ENCODE data around the gene ABHD14A. TPM values are rescaled to one million over a fixed set of nuclear protein-coding genes. Genes with fewer than 3 reads are reported as not detected.

The ABHD14A gene
- polyA plus RNA-seq, 1 of the 3 experiments (the other 2 are of a cell fraction): 31.5 TPM

- no peaks in the 10 kb centered on the region for H3K9me2 ChIP-seq
- H3K79me2 ChIP-seq (ENCODE audit: insufficient read depth): peaks cover 19% of the 10 kb centered on the region
- H3F3A ChIP-seq (replicated peaks; ENCODE audit: insufficient read depth): no peaks in the 10 kb centered on the region
- no peak overlapping the region for H3K9ac ChIP-seq
- H3K36me3 ChIP-seq (replicated peaks in 1 of 2; ENCODE audit: control insufficient read depth in 1 of 2, insufficient read depth in 2 of 2, low read length in 1 of 2): peaks cover 0 to 60% of the 10 kb centered on the region in 2 experiments
- TF ChIP-seq TCF12 (IDR thresholded peaks at IDR 0.05) (no peak), NRF1 (IDR thresholded peaks at IDR 0.05; ENCODE audit: low read depth, low read length) (no peak), TAF1 (IDR thresholded peaks at IDR 0.05; ENCODE audit: borderline replicate concordance, low read depth, low read length) (no peak), FOSL2 (IDR thresholded peaks at IDR 0.05; ENCODE audit: borderline replicate concordance, low read depth) (no peak), GABPA (IDR thresholded peaks at IDR 0.05; ENCODE audit: low read depth) (no peak), SIN3A (IDR thresholded peaks at IDR 0.05; ENCODE audit: borderline replicate concordance, low read depth, low read length) (no peak), SMC3 (IDR thresholded peaks at IDR 0.05; ENCODE audit: low read depth, low read length) (no peak), MAX (IDR thresholded peaks at IDR 0.05; ENCODE audit: low read depth) (no peak), RAD21 (IDR thresholded peaks at IDR 0.05; ENCODE audit: low read length) (no peak), IRF3 (IDR thresholded peaks at IDR 0.05; ENCODE audit: low read depth, low read length) (no peak), TEAD4 (IDR thresholded peaks at IDR 0.05; ENCODE audit: borderline replicate concordance, insufficient read depth) (no peak), GATA2 (CRISPR knock-in tag; IDR thresholded peaks at IDR 0.05) (no peak), USF2 (IDR thresholded peaks at IDR 0.05; ENCODE audit: borderline replicate concordance, low read depth, low read length) (no peak), FOXM1 (IDR thresholded peaks at IDR 0.05; ENCODE audit: low read depth) (no peak), NFIC (IDR thresholded peaks at IDR 0.05; ENCODE audit: borderline replicate concordance) (no peak), JUND (IDR thresholded peaks at IDR 0.05) (no peak)
- H3K9me3 ChIP-seq: no peaks in the 10 kb centered on the region
- no peaks in the 10 kb centered on the region; a peak in 1 of 4 replicates for H3K4me1 ChIP-seq (ENCODE audit: control insufficient read depth in 1 of 2, insufficient read depth in 2 of 2, low read depth in 1 of 2, low read length in 1 of 2)
- ChIA-PET CTCF (interaction anchor here (0.6 to 1.5 kb wide), 2 partner anchors 39 to 47 kb away, joined by 3 to 5 read pairs; partner anchors contain the start of gene ABHD14B), POLR2A (no interaction called here)
- 92% methylated on average over 26 of the region's 28 CpGs for WGBS (ENCODE audit: low lambda C conversion rate)
- no peaks in the 10 kb centered on the region for H3K27me3 ChIP-seq (ENCODE audit: insufficient read depth)
- H3K4me3 ChIP-seq (ENCODE audit: low read depth in 2 of 2, low read length in 1 of 2): no peak overlapping the region
- H4K20me1 ChIP-seq (ENCODE audit: insufficient read depth): 0 out of 2 replicates have a peak, but pooled peaks cover 6% of the 10 kb centered on the region
- H3K4me2 ChIP-seq: no peak overlapping the region
- no peak overlapping the region for H3K27ac ChIP-seq (ENCODE audit: low read depth in 2 of 2, low read length in 1 of 2)
- no peak for DNase-seq
- no peak overlapping the region for H2AFZ ChIP-seq (ENCODE audit: low read depth)
These were observed 39.6 kb upstream of the ABHD14A start for GRCh38 chr3:51934991-51935885.

All from SK-N-SH (cell line).